Testis (tissue), 2 donors: ENCODE measurements around the gene NAGS.

Experiments
- POLR2A ChIP-seq: fragments of 450-650 bp; IDR thresholded peaks from one replicate; pipeline ENCODE4 v1.6.1; 2017; ENCODE audit warnings: antibody characterized with exemption, mild to moderate bottlenecking, moderate library complexity
- TF ChIP-seq, protein P1 (sequence below), 3 experiments: fragments of 450-650 bp in 2 of 3; fragments of 200-600 bp in 1 of 3; sonication (generic) in 1 of 3; IDR thresholded peaks; one replicate each; pipeline ENCODE4 v1.5.1; 2016 to 2019; ENCODE audit warnings: antibody characterized with exemption in 3 of 3, mild to moderate bottlenecking in 2 of 3, moderate library complexity in 1 of 3

DNA sequence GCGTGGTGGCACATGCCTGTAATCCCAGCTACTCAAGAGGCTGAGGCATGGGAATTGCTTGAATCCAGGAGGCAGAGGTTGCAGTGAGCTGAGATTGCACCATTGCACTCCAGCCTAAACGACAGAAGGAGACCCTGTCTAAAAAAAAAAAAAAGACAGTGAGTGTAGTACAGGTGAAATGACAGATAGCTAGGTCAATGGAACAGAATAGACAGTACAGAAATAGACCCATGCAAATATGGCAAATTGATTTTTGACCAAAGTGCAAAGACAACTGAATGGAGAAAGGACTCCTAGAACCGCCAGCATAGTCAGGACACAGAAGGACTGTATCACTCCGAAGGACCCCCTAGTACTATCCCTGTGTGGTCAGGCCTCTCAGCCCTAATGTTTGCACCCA, 34.1 kb upstream of the NAGS start:
- TF ChIP-seq POLR2A, result no peak
- TF ChIP-seq, protein P1, sequence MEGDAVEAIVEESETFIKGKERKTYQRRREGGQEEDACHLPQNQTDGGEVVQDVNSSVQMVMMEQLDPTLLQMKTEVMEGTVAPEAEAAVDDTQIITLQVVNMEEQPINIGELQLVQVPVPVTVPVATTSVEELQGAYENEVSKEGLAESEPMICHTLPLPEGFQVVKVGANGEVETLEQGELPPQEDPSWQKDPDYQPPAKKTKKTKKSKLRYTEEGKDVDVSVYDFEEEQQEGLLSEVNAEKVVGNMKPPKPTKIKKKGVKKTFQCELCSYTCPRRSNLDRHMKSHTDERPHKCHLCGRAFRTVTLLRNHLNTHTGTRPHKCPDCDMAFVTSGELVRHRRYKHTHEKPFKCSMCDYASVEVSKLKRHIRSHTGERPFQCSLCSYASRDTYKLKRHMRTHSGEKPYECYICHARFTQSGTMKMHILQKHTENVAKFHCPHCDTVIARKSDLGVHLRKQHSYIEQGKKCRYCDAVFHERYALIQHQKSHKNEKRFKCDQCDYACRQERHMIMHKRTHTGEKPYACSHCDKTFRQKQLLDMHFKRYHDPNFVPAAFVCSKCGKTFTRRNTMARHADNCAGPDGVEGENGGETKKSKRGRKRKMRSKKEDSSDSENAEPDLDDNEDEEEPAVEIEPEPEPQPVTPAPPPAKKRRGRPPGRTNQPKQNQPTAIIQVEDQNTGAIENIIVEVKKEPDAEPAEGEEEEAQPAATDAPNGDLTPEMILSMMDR (IDR thresholded peaks at IDR 0.05), result no peak
